Neural progenitor cell (in vitro differentiated cells): Measurements from ENCODE around the gene TPD52L1. TPM values are rescaled to one million over a fixed set of nuclear protein-coding genes. Genes with fewer than 3 reads are reported as not detected.

Experiments
- DNase-seq: peaks from one replicate; pipeline ENCODE4 v3.0.0-alpha.2; 2016; ENCODE audit warnings: low spot score
- H2AFZ ChIP-seq: fragments of 200-600 bp; sonication (generic); replicated peaks from 2 replicates; pipeline ENCODE4 v1.6.1; 2016; ENCODE audit warnings: antibody characterized with exemption
- H3F3A ChIP-seq: fragments of 200-600 bp; sonication (generic); 2 replicates; pipeline ENCODE4 v1.6.1; 2016; ENCODE audit warnings: antibody characterized with exemption, low read depth
- H3K27ac ChIP-seq: fragments of 200-600 bp; sonication (generic); 2 replicates; pipeline ENCODE4 v1.5.1; 2016; ENCODE audit warnings: mild to moderate bottlenecking
- H3K27me3 ChIP-seq: fragments of 200-600 bp; sonication (generic); 2 replicates; pipeline ENCODE4 v1.6.1; 2016; ENCODE audit warnings: mild to moderate bottlenecking, moderate library complexity
- H3K36me3 ChIP-seq: fragments of 200-600 bp; sonication (generic); 2 replicates; pipeline ENCODE4 v1.5.1; 2016
- H3K4me1 ChIP-seq: fragments of 200-600 bp; sonication (generic); 2 replicates; pipeline ENCODE4 v1.6.1; 2016; ENCODE audit warnings: mixed run types
- H3K4me2 ChIP-seq: fragments of 200-600 bp; sonication (generic); 2 replicates; pipeline ENCODE4 v1.6.1; 2016
- H3K4me3 ChIP-seq: fragments of 200-600 bp; sonication (generic); 2 replicates; pipeline ENCODE4 v1.5.1; 2016
- H3K79me2 ChIP-seq: fragments of 200-600 bp; sonication (generic); 2 replicates; pipeline ENCODE4 v1.6.1; 2016; ENCODE audit warnings: low read depth
- H3K9ac ChIP-seq: fragments of 200-600 bp; sonication (generic); 2 replicates; pipeline ENCODE4 v1.6.1; 2016
- H3K9me3 ChIP-seq: fragments of 200-600 bp; sonication (generic); 2 replicates; pipeline ENCODE4 v1.5.1; 2016; ENCODE audit warnings: low read depth
- H4K20me1 ChIP-seq: fragments of 200-600 bp; sonication (generic); 2 replicates; pipeline ENCODE4 v1.6.1; 2016; ENCODE audit warnings: low read depth
- H3K27ac Mint-ChIP-seq: 3 replicates; pipeline ENCODE4 v1.8.0; 2021; ENCODE audit warnings: mixed read lengths
- H3K27me3 Mint-ChIP-seq: 2 replicates; pipeline ENCODE4 v1.8.0; 2022; ENCODE audit warnings: low read depth, mild to moderate bottlenecking, inconsistent platforms, moderate library complexity, mixed read lengths; ENCODE audit not compliant: insufficient read depth
- H3K36me3 Mint-ChIP-seq: 3 replicates; pipeline ENCODE4 v1.8.0; 2021; ENCODE audit warnings: mixed read lengths
- H3K4me1 Mint-ChIP-seq: 3 replicates; pipeline ENCODE4 v1.8.0; 2021; ENCODE audit warnings: mixed read lengths
- H3K4me3 Mint-ChIP-seq: 3 replicates; pipeline ENCODE4 v1.8.0; 2021; ENCODE audit warnings: mild to moderate bottlenecking, moderate library complexity, mixed read lengths
- H3K9me3 Mint-ChIP-seq: 3 replicates; pipeline ENCODE4 v1.8.0; 2020; ENCODE audit warnings: mixed read lengths
- EZH2 ChIP-seq: fragments of 200-600 bp; sonication (generic); IDR thresholded peaks from 2 replicates; pipeline ENCODE4 v1.6.1; 2017; ENCODE audit warnings: antibody characterized with exemption, mild to moderate bottlenecking, moderate library complexity
- EZH2phosphoT487 ChIP-seq: fragments of 200-600 bp; sonication (generic); IDR thresholded peaks from 2 replicates; pipeline ENCODE4 v1.6.1; 2017; ENCODE audit warnings: antibody characterized with exemption
- total RNA-seq: library from RNA; depleted of rRNA; stranded (reverse); fragments of >200 nt; gene quantifications from 2 replicates; pipeline ENCODE4 v1.2.3, GENCODE V29; 2015; ENCODE audit warnings: low replicate concordance
- TF ChIP-seq, protein P1 (sequence below): fragments of 200-600 bp; sonication (generic); IDR thresholded peaks from 2 replicates; pipeline ENCODE4 v1.5.1; 2017; ENCODE audit warnings: antibody characterized with exemption, mild to moderate bottlenecking

The TPD52L1 gene
- total RNA-seq, 1 donor from 2014 or later = 9.5 TPM

- Histone ChIP-seq H3K27me3 (no peaks in the 10 kb centered on the region), H3K27ac (no peak overlapping the region), H3F3A (peaks cover 9% of the 10 kb centered on the region), H3K4me1 (peaks cover 11% of the 10 kb centered on the region), H3K36me3 (peaks cover 3% of the 10 kb centered on the region), H3K4me2 (peak overlapping the region; percentile 92), H4K20me1 (peaks cover 3% of the 10 kb centered on the region), H3K9ac (peak overlapping the region; percentile 47), H2AFZ (peak overlapping the region; percentile 61), H3K9me3 (no peaks in the 10 kb centered on the region), H3K4me3 (peak overlapping the region; percentile 65), H3K79me2 (peaks cover 20% of the 10 kb centered on the region)
- Mint-ChIP-seq H3K4me3 (peak overlapping the region; percentile 93), H3K27ac (peak overlapping the region; percentile 44), H3K4me1 (peaks cover 18% of the 10 kb centered on the region), H3K36me3 (peaks cover 34% of the 10 kb centered on the region), H3K9me3 (peaks cover 3% of the 10 kb centered on the region), H3K27me3 (peaks cover 2% of the 10 kb centered on the region)
- TF ChIP-seq EZH2 (no peak), EZH2phosphoT487 (no peak)
- TF ChIP-seq, protein P1, sequence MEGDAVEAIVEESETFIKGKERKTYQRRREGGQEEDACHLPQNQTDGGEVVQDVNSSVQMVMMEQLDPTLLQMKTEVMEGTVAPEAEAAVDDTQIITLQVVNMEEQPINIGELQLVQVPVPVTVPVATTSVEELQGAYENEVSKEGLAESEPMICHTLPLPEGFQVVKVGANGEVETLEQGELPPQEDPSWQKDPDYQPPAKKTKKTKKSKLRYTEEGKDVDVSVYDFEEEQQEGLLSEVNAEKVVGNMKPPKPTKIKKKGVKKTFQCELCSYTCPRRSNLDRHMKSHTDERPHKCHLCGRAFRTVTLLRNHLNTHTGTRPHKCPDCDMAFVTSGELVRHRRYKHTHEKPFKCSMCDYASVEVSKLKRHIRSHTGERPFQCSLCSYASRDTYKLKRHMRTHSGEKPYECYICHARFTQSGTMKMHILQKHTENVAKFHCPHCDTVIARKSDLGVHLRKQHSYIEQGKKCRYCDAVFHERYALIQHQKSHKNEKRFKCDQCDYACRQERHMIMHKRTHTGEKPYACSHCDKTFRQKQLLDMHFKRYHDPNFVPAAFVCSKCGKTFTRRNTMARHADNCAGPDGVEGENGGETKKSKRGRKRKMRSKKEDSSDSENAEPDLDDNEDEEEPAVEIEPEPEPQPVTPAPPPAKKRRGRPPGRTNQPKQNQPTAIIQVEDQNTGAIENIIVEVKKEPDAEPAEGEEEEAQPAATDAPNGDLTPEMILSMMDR = no peak
- DNase-seq = no peak
Observed at GRCh38 chr6:125300992-125301434, 147.4 kb downstream of the TPD52L1 start.

GRCh38 chr6:125301435-125302391 is 148.1 kb downstream of the TPD52L1 start, which contains the start of gene HDDC2:
TSS of gene HDDC2 (minus strand) at chr6:125301967. CDS start at chr6:125301932, 35 bp downstream.
- Mint-ChIP-seq H3K27me3 (peaks cover 2% of the 10 kb centered on the region), H3K36me3 (peaks cover 30% of the 10 kb centered on the region), H3K27ac (peak within 1 kb of the TSS; percentile 44), H3K4me3 (peak within 1 kb of the TSS; percentile 93), H3K9me3 (peaks cover 3% of the 10 kb centered on the region), H3K4me1 (peaks cover 18% of the 10 kb centered on the region)
- Histone ChIP-seq H3K4me1 (peaks cover 11% of the 10 kb centered on the region), H3K9me3 (no peaks in the 10 kb centered on the region), H3K79me2 (peaks cover 20% of the 10 kb centered on the region), H3K4me2 (peak within 1 kb of the TSS; percentile 92), H2AFZ (peak within 1 kb of the TSS; percentile 61), H3K27ac (no peak within 1 kb of the TSS), H3K27me3 (no peaks in the 10 kb centered on the region), H3F3A (peaks cover 9% of the 10 kb centered on the region), H3K36me3 (peaks cover 3% of the 10 kb centered on the region), H3K9ac (peak within 1 kb of the TSS; percentile 47), H4K20me1 (no peaks in the 10 kb centered on the region), H3K4me3 (peak within 1 kb of the TSS; percentile 65)
- TF ChIP-seq EZH2 = peak; percentile 38
- TF ChIP-seq EZH2phosphoT487 = peak; percentile 23
- TF ChIP-seq, protein P1 = no peak
- peak; percentile 90 for DNase-seq

DNA sequence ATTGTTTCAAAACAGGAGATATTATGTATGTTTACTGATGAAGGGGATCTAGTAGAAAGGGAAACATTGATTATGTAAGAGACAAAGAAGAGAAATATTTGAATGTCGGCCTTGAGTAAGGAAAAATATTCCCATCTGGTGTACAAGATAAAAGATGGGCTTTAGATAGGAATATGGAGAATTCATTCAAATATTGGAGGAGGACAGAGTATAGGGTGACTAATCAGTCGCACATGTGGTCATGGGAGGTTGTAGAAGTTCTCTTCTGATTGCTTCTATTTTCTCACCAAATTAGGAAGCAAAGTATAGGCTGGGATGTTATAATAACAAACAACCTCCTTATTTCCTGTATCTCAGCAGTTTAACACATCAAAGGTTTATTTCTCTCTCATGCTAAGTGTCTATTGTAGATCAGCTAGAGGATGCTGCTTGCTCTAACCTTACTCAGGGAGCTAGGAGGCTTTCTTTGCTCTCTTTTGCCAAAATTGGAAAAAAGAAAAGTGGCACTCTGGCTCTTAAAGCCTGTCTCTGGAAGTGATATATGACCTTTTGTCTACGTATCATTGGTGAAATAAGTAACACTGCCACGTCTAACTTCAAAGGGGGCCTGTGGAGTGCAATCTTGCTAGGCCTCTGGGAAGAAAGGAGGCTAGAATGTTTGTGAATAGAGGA is 149.4 kb downstream of the TPD52L1 start:
- Histone ChIP-seq H3K79me2 (peaks cover 20% of the 10 kb centered on the region), H3K36me3 (no peaks in the 10 kb centered on the region), H3K9ac (no peak overlapping the region), H4K20me1 (no peaks in the 10 kb centered on the region), H3K9me3 (no peaks in the 10 kb centered on the region), H3K27ac (no peak overlapping the region), H3K27me3 (no peaks in the 10 kb centered on the region), H3F3A (peaks cover 9% of the 10 kb centered on the region), H3K4me2 (no peak overlapping the region), H3K4me3 (no peak overlapping the region), H3K4me1 (peaks cover 11% of the 10 kb centered on the region), H2AFZ (no peak overlapping the region)
- Mint-ChIP-seq H3K4me1 (peaks cover 18% of the 10 kb centered on the region), H3K9me3 (peaks cover 3% of the 10 kb centered on the region), H3K36me3 (peaks cover 20% of the 10 kb centered on the region), H3K4me3 (peak overlapping the region; percentile 93), H3K27ac (no peak overlapping the region), H3K27me3 (peaks cover 2% of the 10 kb centered on the region)
- TF ChIP-seq EZH2phosphoT487 = no peak
- TF ChIP-seq, protein P1 = no peak
- TF ChIP-seq EZH2 = no peak
- no peak for DNase-seq
